Measurements from ENCODE around the gene ACKR3.

DNA sequence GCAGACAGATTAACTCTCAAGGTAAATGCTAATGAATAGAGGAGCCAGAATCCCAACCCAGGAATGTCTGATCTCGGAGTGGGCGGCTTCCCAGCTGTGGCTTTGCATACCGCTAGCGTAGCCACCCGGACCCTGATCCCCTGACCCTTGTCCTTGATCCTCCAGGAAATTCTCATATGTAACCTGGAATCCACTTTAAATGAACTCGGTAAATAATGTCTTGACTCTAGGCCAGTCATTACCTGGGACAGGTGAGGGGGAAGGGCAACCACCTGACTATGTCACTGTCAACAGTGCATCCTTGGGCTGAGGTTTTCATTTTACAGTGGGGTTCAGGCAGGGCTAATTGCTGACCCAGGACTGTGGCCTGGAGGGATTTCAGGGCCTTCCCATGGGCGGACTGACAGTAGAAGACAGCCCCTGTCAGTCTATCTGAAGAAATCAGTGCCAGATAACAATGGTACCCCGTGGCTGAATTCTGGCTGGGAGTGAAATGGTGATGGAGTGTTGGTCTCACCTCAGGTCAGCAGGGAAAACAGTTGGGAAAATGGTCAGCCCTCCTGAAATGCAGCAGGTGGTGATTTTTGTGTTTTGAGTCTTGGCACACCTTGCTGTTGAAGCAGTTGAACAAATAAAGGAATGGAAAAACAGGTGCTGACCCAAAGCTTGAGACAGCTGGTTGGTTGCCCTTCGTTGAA is 9.6 kb downstream of the ACKR3 start:
- TF ChIP-seq, protein P1, sequence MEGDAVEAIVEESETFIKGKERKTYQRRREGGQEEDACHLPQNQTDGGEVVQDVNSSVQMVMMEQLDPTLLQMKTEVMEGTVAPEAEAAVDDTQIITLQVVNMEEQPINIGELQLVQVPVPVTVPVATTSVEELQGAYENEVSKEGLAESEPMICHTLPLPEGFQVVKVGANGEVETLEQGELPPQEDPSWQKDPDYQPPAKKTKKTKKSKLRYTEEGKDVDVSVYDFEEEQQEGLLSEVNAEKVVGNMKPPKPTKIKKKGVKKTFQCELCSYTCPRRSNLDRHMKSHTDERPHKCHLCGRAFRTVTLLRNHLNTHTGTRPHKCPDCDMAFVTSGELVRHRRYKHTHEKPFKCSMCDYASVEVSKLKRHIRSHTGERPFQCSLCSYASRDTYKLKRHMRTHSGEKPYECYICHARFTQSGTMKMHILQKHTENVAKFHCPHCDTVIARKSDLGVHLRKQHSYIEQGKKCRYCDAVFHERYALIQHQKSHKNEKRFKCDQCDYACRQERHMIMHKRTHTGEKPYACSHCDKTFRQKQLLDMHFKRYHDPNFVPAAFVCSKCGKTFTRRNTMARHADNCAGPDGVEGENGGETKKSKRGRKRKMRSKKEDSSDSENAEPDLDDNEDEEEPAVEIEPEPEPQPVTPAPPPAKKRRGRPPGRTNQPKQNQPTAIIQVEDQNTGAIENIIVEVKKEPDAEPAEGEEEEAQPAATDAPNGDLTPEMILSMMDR (conservative IDR thresholded peaks at IDR 0.05; ENCODE audit: low read depth in 2 of 2), result no peak
- TF ChIP-seq JUNB (IDR thresholded peaks at IDR 0.05; ENCODE audit: unreplicated experiment) (no peak), CREB1 (CRISPR knock-in tag; IDR thresholded peaks at IDR 0.05; ENCODE audit: low read depth) (no peak), POLR2AphosphoS5 (IDR thresholded peaks at IDR 0.05; ENCODE audit: low read depth) (no peak)
- TF ChIP-seq, protein P2, sequence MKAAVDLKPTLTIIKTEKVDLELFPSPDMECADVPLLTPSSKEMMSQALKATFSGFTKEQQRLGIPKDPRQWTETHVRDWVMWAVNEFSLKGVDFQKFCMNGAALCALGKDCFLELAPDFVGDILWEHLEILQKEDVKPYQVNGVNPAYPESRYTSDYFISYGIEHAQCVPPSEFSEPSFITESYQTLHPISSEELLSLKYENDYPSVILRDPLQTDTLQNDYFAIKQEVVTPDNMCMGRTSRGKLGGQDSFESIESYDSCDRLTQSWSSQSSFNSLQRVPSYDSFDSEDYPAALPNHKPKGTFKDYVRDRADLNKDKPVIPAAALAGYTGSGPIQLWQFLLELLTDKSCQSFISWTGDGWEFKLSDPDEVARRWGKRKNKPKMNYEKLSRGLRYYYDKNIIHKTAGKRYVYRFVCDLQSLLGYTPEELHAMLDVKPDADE (IDR thresholded peaks at IDR 0.05), result no peak

All from GM23338 (cell line).